Endothelial cell of umbilical vein (primary cell): ENCODE measurements around the gene SLC23A2. TPM values are rescaled to one million over a fixed set of nuclear protein-coding genes. Genes with fewer than 3 reads are reported as not detected.

ENCODE experiments used
- BruUV-seq: library from RNA; stranded (reverse); fragments of 400-500 nt; replicated peaks from 2 replicates; lab custom pipeline; 2021; lab: Mats Ljungman, UMichigan
- CTCF ChIA-PET: fragments of 300-600, 350-600 bp; sonication (Branson Sonifier 250); formaldehyde crosslinking; loops from one replicate; lab custom pipeline; 2021; ENCODE audit warnings: antibody characterized with exemption, inconsistent platforms; lab: Charles Lee
- POLR2A ChIA-PET: fragments of 300-600, 350-600 bp; sonication (Branson Sonifier 250); formaldehyde crosslinking; loops from one replicate; lab custom pipeline; 2021; ENCODE audit warnings: antibody characterized with exemption, inconsistent platforms; lab: Charles Lee
- DNase-seq: peaks from one replicate; pipeline ENCODE4 v3.0.0-alpha.2; 2011; ENCODE audit warnings: low read depth, low spot score
- FAIRE-seq: peaks from 2 replicates; lab custom pipeline; 2011; peaks lifted over from hg19 to GRCh38; lab: Jason Lieb, UNC
- H2AFZ ChIP-seq: 2 replicates; pipeline ENCODE4 v1.6.0; 2012; ENCODE audit warnings: low read depth, low read length, control low read depth, inconsistent platforms
- H3K27ac ChIP-seq: 2 replicates; pipeline ENCODE4 v1.5.1; 2011; ENCODE audit warnings: low read depth, mild to moderate bottlenecking, control low read depth, low read length, moderate library complexity; ENCODE audit not compliant: insufficient read depth
- H3K27me3 ChIP-seq, 2 experiments: 2 replicates each; pipeline versions ENCODE4 v1.6.0 to v1.6.1; 2011; ENCODE audit warnings: low read length in 2 of 2, mixed read lengths in 1 of 2; ENCODE audit not compliant: control insufficient read depth in 2 of 2, insufficient read depth in 2 of 2
- H3K36me3 ChIP-seq, 2 experiments: 2 replicates in 1 of 2; 3 replicates in 1 of 2; pipeline ENCODE4 v1.5.1; 2011; ENCODE audit warnings: low read length in 2 of 2, mild to moderate bottlenecking in 1 of 2, moderate library complexity in 1 of 2; ENCODE audit not compliant: control insufficient read depth in 2 of 2, insufficient read depth in 2 of 2; ENCODE audit errors: extremely low read depth in 1 of 2
- H3K4me1 ChIP-seq: 3 replicates; pipeline ENCODE4 v1.5.1; 2011; ENCODE audit warnings: mild to moderate bottlenecking, low read length; ENCODE audit not compliant: control insufficient read depth, insufficient read depth; ENCODE audit errors: extremely low read depth
- H3K4me2 ChIP-seq: 2 replicates; pipeline ENCODE4 v1.6.1; 2011; ENCODE audit warnings: low read length, control low read depth, mixed read lengths; ENCODE audit not compliant: insufficient read depth
- H3K4me3 ChIP-seq, 3 experiments: fragments of 200-600 bp in 1 of 3; sonication (generic), shearing (Covaris generic) in 1 of 3; replicated peaks in 1 of 3; 2 replicates each; pipeline ENCODE4 v1.5.1; 2011 to 2016; ENCODE audit warnings: control low read depth in 3 of 3, low read length in 3 of 3, mild to moderate bottlenecking in 2 of 3, inconsistent platforms in 1 of 3, low read depth in 1 of 3, moderate library complexity in 1 of 3; ENCODE audit not compliant: insufficient read depth in 1 of 3
- H3K79me2 ChIP-seq: 2 replicates; pipeline ENCODE4 v1.6.0; 2012; ENCODE audit warnings: low read length, inconsistent platforms; ENCODE audit not compliant: control insufficient read depth, insufficient read depth
- H3K9ac ChIP-seq: replicated peaks from 2 replicates; pipeline ENCODE3; 2011; ENCODE audit warnings: low read length, control low read depth; ENCODE audit not compliant: insufficient read depth; ENCODE audit errors: extremely low read depth
- H3K9me1 ChIP-seq: replicated peaks from 3 replicates; pipeline ENCODE4 v1.6.0; 2011; ENCODE audit warnings: mild to moderate bottlenecking, low read length; ENCODE audit not compliant: control insufficient read depth, insufficient read depth; ENCODE audit errors: extremely low read depth
- H3K9me3 ChIP-seq: replicated peaks from 2 replicates; pipeline ENCODE4 v1.5.1; 2012; ENCODE audit warnings: low read length, inconsistent platforms; ENCODE audit not compliant: control insufficient read depth, insufficient read depth
- H4K20me1 ChIP-seq: replicated peaks from 2 replicates; pipeline ENCODE3; 2011; ENCODE audit warnings: mild to moderate bottlenecking, low read length; ENCODE audit not compliant: control insufficient read depth, insufficient read depth; ENCODE audit errors: extremely low read depth
- EZH2 ChIP-seq: IDR thresholded peaks from 2 replicates; pipeline ENCODE4 v1.6.1; 2012; ENCODE audit warnings: borderline replicate concordance, low read depth, mild to moderate bottlenecking, moderate library complexity, low read length, inconsistent platforms; ENCODE audit not compliant: severe bottlenecking
- FOS ChIP-seq: IDR thresholded peaks from 2 replicates; pipeline ENCODE4 v1.6.1; 2011; ENCODE audit warnings: mild to moderate bottlenecking, low read length, moderate library complexity, borderline replicate concordance; ENCODE audit not compliant: insufficient read depth
- GATA2 ChIP-seq: IDR thresholded peaks from 2 replicates; pipeline ENCODE4 v1.7.0; 2011; ENCODE audit warnings: low read depth, mild to moderate bottlenecking, moderate library complexity, mixed read lengths, low read length; ENCODE audit not compliant: insufficient read length, insufficient read depth
- JUN ChIP-seq: IDR thresholded peaks from 2 replicates; pipeline ENCODE4 v1.6.1; 2011; ENCODE audit warnings: borderline replicate concordance, low read depth; ENCODE audit not compliant: insufficient read length, insufficient read depth
- MYC ChIP-seq: IDR thresholded peaks from one replicate; pipeline ENCODE4 v1.6.1; 2011; ENCODE audit warnings: mild to moderate bottlenecking, low read depth, low read length
- POLR2A ChIP-seq: IDR thresholded peaks from 2 replicates; pipeline ENCODE4 v1.6.1; 2012; ENCODE audit warnings: low read depth, mild to moderate bottlenecking, control low read depth, low read length
- POLR2AphosphoS5 ChIP-seq: IDR thresholded peaks from 2 replicates; pipeline ENCODE4 v1.6.1; 2012; ENCODE audit warnings: low read depth, mild to moderate bottlenecking, control low read depth, low read length, moderate library complexity; ENCODE audit not compliant: insufficient read depth
- dilution Hi-C: fragments of 300-500 bp; cut with MboI; formaldehyde crosslinking; loops from one replicate; pipeline ENCODE4 v1.15.0; 2019; ENCODE audit warnings: low sequenced_read_pairs; ENCODE audit not compliant: extremely low pct_ligation_motif_present
- intact Hi-C: fragments of 100-400 bp; cut with micrococcal nuclease; formaldehyde crosslinking; loops from one replicate; pipeline ENCODE4 v1.10.0; 2022
- polyA plus RNA-seq, 4 experiments: library from polyadenylated mRNA; depleted of rRNA in 3 of 4; stranded (reverse) in 3 of 4; unstranded in 1 of 4; fragments of >200 nt; gene quantifications; 2 replicates each; pipeline versions ENCODE4 v1.2.1 to v1.2.3, GENCODE V29; 2011 to 2012; ENCODE audit warnings: missing spikeins in 1 of 4
- total RNA-seq: library from RNA; stranded (reverse); gene quantifications from 2 replicates; pipeline ENCODE4 v1.2.3, GENCODE V29; 2021
- TF ChIP-seq, protein P1 (sequence below): IDR thresholded peaks from 2 replicates; pipeline ENCODE4 v1.6.1; 2011; ENCODE audit not compliant: insufficient read depth, insufficient read length
- TF ChIP-seq, protein P2 (sequence below), 2 donors: IDR thresholded peaks; 1 replicate in 1 of 2; 2 replicates in 1 of 2; pipeline ENCODE4 v1.5.1; 2011; ENCODE audit warnings: low read length in 2 of 2, mild to moderate bottlenecking in 2 of 2, moderate library complexity in 2 of 2, control low read depth in 1 of 2, inconsistent platforms in 1 of 2, low read depth in 1 of 2; ENCODE audit not compliant: insufficient read depth in 1 of 2; ENCODE audit errors: extremely low read depth in 1 of 2

The SLC23A2 gene
- total and polyA plus RNA-seq, 2 donors (not counting 3 experiments of a cell fraction or from before 2014, with no cell fraction given): 24.4 to 24.5 TPM

GRCh38 chr20:4957939-4958362, 43.4 kb downstream of the SLC23A2 start:
- H2AFZ ChIP-seq: no peak overlapping the region
- TF ChIP-seq POLR2A: no peak
- TF ChIP-seq, protein P1, sequence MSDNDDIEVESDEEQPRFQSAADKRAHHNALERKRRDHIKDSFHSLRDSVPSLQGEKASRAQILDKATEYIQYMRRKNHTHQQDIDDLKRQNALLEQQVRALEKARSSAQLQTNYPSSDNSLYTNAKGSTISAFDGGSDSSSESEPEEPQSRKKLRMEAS: no peak
- no peak for TF ChIP-seq EZH2
- TF ChIP-seq JUN: no peak
- TF ChIP-seq POLR2AphosphoS5: no peak
- TF ChIP-seq, protein P2, sequence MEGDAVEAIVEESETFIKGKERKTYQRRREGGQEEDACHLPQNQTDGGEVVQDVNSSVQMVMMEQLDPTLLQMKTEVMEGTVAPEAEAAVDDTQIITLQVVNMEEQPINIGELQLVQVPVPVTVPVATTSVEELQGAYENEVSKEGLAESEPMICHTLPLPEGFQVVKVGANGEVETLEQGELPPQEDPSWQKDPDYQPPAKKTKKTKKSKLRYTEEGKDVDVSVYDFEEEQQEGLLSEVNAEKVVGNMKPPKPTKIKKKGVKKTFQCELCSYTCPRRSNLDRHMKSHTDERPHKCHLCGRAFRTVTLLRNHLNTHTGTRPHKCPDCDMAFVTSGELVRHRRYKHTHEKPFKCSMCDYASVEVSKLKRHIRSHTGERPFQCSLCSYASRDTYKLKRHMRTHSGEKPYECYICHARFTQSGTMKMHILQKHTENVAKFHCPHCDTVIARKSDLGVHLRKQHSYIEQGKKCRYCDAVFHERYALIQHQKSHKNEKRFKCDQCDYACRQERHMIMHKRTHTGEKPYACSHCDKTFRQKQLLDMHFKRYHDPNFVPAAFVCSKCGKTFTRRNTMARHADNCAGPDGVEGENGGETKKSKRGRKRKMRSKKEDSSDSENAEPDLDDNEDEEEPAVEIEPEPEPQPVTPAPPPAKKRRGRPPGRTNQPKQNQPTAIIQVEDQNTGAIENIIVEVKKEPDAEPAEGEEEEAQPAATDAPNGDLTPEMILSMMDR (IDR thresholded peaks at IDR 0.05; ENCODE audit: extremely low read depth in 1 of 2, insufficient read depth in 1 of 2, low read depth in 1 of 2, low read length in 2 of 2): no peak
- TF ChIP-seq MYC: no peak
- TF ChIP-seq FOS: no peak
- no peak for TF ChIP-seq GATA2
- POLR2A ChIA-PET: no interaction called here
- no TSS peak for BruUV-seq
- CTCF ChIA-PET: interaction anchor here (0.6 to 4.4 kb wide), 6 partner anchors 15 to 344 kb away, joined by 3 to 38 read pairs (median 6); no protein-coding TSS in a partner anchor
- H3K4me2 ChIP-seq: no peak overlapping the region
- no peak overlapping the region for H3K27ac ChIP-seq
- no peaks in the 10 kb centered on the region for H3K36me3 ChIP-seq
- peaks cover 8% of the 10 kb centered on the region for H3K4me1 ChIP-seq
- FAIRE-seq (no peak), DNase-seq (no peak)
- H3K4me3 ChIP-seq: no peak overlapping the region
- peaks cover 3% of the 10 kb centered on the region for H3K79me2 ChIP-seq
- H3K27me3 ChIP-seq: no peaks in the 10 kb centered on the region
- H3K9me1 ChIP-seq: no peaks in the 10 kb centered on the region
- intact Hi-C loops (loop anchor here (2.0 to 5.0 kb wide), 3 partner anchors 15 to 351 kb away; no protein-coding TSS in a partner anchor), dilution Hi-C loops (no loop called here)
- no peak overlapping the region for H3K9ac ChIP-seq
- H4K20me1 ChIP-seq: no peaks in the 10 kb centered on the region
- no peaks in the 10 kb centered on the region for H3K9me3 ChIP-seq
